K562 treated with DMSO at 1 percent for 12 hours (cell line): ENCODE data around the gene MBL2. TPM values are rescaled to one million over a fixed set of nuclear protein-coding genes. Genes with fewer than 3 reads are reported as not detected.

Experiments used
- total RNA-seq: library from RNA; unstranded; fragments of 300-600 nt; gene quantifications from 2 replicates; pipeline ENCODE4 v1.2.3, GENCODE V29; 2022; ENCODE audit not compliant: insufficient read depth

The MBL2 gene
- total RNA-seq = not detected in 2 replicates

DNA sequence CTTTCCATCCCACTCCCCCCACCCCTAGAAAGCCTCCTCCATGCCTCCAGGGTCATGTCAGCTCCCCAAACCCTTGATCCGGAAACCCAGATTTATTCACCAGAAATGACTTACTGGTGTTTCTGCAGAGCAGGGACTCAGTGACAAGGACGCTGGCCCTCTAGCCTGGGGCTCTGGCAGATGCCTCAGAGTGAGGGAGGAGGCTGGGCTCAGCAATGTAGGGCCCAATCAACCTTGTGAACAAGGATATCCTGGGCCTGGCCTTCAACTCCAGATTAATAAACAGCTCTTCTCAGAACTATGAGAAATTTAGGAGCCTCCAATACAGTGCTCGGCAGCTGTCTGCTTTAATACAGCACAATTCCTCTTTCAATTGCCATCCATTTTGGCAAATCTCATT lies at the start of gene MBL2:
MBL2 (minus strand) TSS at position 162 of the 400 bp plus-strand sequence. CDS start 1,149 bp downstream, outside the sequence.

